GM23248 (cell line): ENCODE measurements around the gene CTNNA2.

Experiments used
- EZH2 ChIP-seq: fragments of 200-600 bp; sonication (generic); IDR thresholded peaks from 2 replicates; pipeline ENCODE4 v1.6.1; 2018; ENCODE audit warnings: antibody characterized with exemption, mild to moderate bottlenecking; ENCODE audit not compliant: insufficient read depth, poor library complexity, severe bottlenecking
- EZH2phosphoT487 ChIP-seq: fragments of 200-600 bp; sonication (generic); IDR thresholded peaks from 2 replicates; pipeline ENCODE4 v1.6.1; 2018; ENCODE audit warnings: antibody characterized with exemption, moderate library complexity, mild to moderate bottlenecking, low read depth; ENCODE audit not compliant: insufficient read depth

GRCh38 chr2:79971807-79972206 lies 459.0 kb downstream of the CTNNA2 start:
- TF ChIP-seq EZH2phosphoT487 (no peak), EZH2 (no peak)
